DOHH2 (cell line): ENCODE measurements around the gene ARL9.

Experiments
- CTCF ChIP-seq: fragments of 200-600 bp; sonication (generic); IDR thresholded peaks from one replicate; pipeline ENCODE4 v1.5.1; 2014; ENCODE audit warnings: antibody characterized with exemption, mild to moderate bottlenecking, low read depth, low read length; ENCODE audit not compliant: poor library complexity, severe bottlenecking
- EZH2phosphoT487 ChIP-seq: fragments of 200-600 bp; sonication (generic); IDR thresholded peaks from 2 replicates; pipeline ENCODE4 v1.6.1; 2017; ENCODE audit warnings: borderline replicate concordance, mild to moderate bottlenecking, antibody characterized with exemption, low read length, moderate library complexity, mixed read lengths

GRCh38 chr4:56477192-56477702 lies 28.3 kb upstream of the ARL9 start:
- TF ChIP-seq CTCF (no peak), EZH2phosphoT487 (no peak)
